Hepatocyte (in vitro differentiated cells): ENCODE measurements around the gene BOLL.
"Not testable (repeated sequence)": the region's sequence is repeated elsewhere in the genome, so short reads cannot be mapped to it uniquely, and the experiment has no call there.

Experiments used
- EZH2phosphoT487 ChIP-seq: fragments of 200-600 bp; sonication (generic); IDR thresholded peaks from one replicate; pipeline ENCODE4 v1.6.1; 2018; ENCODE audit warnings: antibody characterized with exemption, mild to moderate bottlenecking, low read depth, moderate library complexity; ENCODE audit not compliant: unreplicated experiment, severe bottlenecking
- TF ChIP-seq, protein P1 (sequence below): fragments of 200-600 bp; sonication (generic); IDR thresholded peaks from 2 replicates; pipeline ENCODE4 v1.5.1; 2016; ENCODE audit warnings: antibody characterized with exemption, mild to moderate bottlenecking; ENCODE audit not compliant: poor library complexity

DNA sequence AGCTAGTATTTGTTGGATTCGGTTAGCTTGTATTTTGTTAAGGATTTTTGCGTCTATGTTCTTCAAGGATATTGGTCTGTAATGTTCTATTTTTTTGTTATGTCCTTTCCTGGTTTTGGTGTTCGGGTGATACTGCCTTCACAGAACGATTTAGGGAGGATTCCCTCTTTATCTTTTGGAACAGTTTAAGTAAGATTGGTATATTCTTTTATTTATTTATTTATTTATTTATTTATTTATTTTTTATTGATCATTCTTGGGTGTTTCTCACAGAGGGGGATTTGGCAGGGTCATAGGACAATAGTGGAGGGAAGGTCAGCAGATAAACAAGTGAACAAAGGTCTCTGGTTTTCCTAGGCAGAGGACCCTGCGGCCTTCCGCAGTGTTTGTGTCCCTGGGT lies 89.9 kb downstream of the BOLL start:
- TF ChIP-seq, protein P1, sequence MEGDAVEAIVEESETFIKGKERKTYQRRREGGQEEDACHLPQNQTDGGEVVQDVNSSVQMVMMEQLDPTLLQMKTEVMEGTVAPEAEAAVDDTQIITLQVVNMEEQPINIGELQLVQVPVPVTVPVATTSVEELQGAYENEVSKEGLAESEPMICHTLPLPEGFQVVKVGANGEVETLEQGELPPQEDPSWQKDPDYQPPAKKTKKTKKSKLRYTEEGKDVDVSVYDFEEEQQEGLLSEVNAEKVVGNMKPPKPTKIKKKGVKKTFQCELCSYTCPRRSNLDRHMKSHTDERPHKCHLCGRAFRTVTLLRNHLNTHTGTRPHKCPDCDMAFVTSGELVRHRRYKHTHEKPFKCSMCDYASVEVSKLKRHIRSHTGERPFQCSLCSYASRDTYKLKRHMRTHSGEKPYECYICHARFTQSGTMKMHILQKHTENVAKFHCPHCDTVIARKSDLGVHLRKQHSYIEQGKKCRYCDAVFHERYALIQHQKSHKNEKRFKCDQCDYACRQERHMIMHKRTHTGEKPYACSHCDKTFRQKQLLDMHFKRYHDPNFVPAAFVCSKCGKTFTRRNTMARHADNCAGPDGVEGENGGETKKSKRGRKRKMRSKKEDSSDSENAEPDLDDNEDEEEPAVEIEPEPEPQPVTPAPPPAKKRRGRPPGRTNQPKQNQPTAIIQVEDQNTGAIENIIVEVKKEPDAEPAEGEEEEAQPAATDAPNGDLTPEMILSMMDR: not testable (repeated sequence)
- TF ChIP-seq EZH2phosphoT487: not testable (repeated sequence)
